GM12878 (cell line): ENCODE results near the gene NELL1. TPM values are rescaled to one million over a fixed set of nuclear protein-coding genes. Genes with fewer than 3 reads are reported as not detected.

Source experiments
- ATAC-seq: fragments of 200-7000 bp; cut with Tn5 transposase; 3 replicates; pipeline ENCODE4 v1.9.1; 2020; ENCODE audit warnings: mild to moderate bottlenecking, moderate library complexity
- BruUV-seq: library from RNA; stranded (reverse); fragments of 400-500 nt; replicated peaks from 2 replicates; lab custom pipeline; 2021; lab: Mats Ljungman, UMichigan
- CTCF ChIA-PET: fragments of 300-600 bp; sonication (Branson Sonifier 250); formaldehyde crosslinking; extraction: SDS; loops from one replicate; lab custom pipeline; 2021; ENCODE audit warnings: inconsistent platforms; lab: Yijun Ruan, JAX
- POLR2A ChIA-PET: fragments of 350-600 bp; formaldehyde crosslinking; extraction: SDS; loops from one replicate; lab custom pipeline; 2021; ENCODE audit warnings: inconsistent platforms; lab: Charles Lee
- RAD21 ChIA-PET: fragments of 300-600 bp; sonication (Branson Sonifier 250); formaldehyde crosslinking; loops from one replicate; lab custom pipeline; 2023; ENCODE audit warnings: antibody characterized with exemption; ENCODE audit not compliant: unreplicated experiment; lab: Charles Lee
- SMC1A ChIA-PET: fragments of 300-600 bp; sonication (Branson Sonifier 250); formaldehyde crosslinking; loops from one replicate; lab custom pipeline; 2023; ENCODE audit not compliant: unreplicated experiment, uncharacterized antibody; lab: Charles Lee
- DNase-seq: peaks from one replicate; pipeline ENCODE4 v3.0.0-alpha.2; 2011; ENCODE audit warnings: low read depth, low spot score
- FAIRE-seq: peaks from 3 replicates; lab custom pipeline; 2011; peaks lifted over from hg19 to GRCh38; lab: Jason Lieb, UNC
- H2AFZ ChIP-seq: 2 replicates; pipeline ENCODE4 v1.6.0; 2011; ENCODE audit warnings: low read depth, low read length, control low read depth; ENCODE audit not compliant: control insufficient read depth
- H3K27ac ChIP-seq: 2 replicates; pipeline ENCODE4 v1.5.1; 2011; ENCODE audit warnings: control low read depth; ENCODE audit not compliant: control insufficient read depth, insufficient read depth
- H3K27me3 ChIP-seq, 2 experiments: replicated peaks in 1 of 2; 2 replicates each; pipeline versions ENCODE4 v1.6.0 to v1.6.1; 2011; ENCODE audit warnings: low read length in 1 of 2; ENCODE audit not compliant: control insufficient read depth in 2 of 2, insufficient read depth in 2 of 2
- H3K36me3 ChIP-seq, 2 experiments: 2 replicates each; pipeline ENCODE4 v1.5.1; 2011; ENCODE audit warnings: low read length in 1 of 2; ENCODE audit not compliant: control insufficient read depth in 2 of 2, insufficient read depth in 2 of 2
- H3K4me1 ChIP-seq: 2 replicates; pipeline ENCODE4 v1.6.1; 2011; ENCODE audit warnings: mild to moderate bottlenecking, low read length, moderate library complexity, mixed read lengths; ENCODE audit not compliant: control insufficient read depth, insufficient read depth
- H3K4me2 ChIP-seq: 2 replicates; pipeline ENCODE4 v1.6.0; 2011; ENCODE audit warnings: control low read depth; ENCODE audit not compliant: control insufficient read depth, insufficient read depth
- H3K4me3 ChIP-seq: fragments of 200-600 bp; sonication (generic); 2 replicates; pipeline ENCODE4 v1.5.1; 2016
- H3K79me2 ChIP-seq: 2 replicates; pipeline ENCODE4 v1.6.0; 2011; ENCODE audit warnings: low read length; ENCODE audit not compliant: control insufficient read depth, insufficient read depth
- H3K9ac ChIP-seq: 2 replicates; pipeline ENCODE4 v1.8.0; 2011; ENCODE audit warnings: low read length, control low read depth, mixed read lengths; ENCODE audit not compliant: control insufficient read depth, insufficient read depth
- H3K9me3 ChIP-seq: replicated peaks from 3 replicates; pipeline ENCODE4 v1.5.1; 2011; ENCODE audit warnings: mild to moderate bottlenecking, low read length; ENCODE audit not compliant: control insufficient read depth, insufficient read depth
- H4K20me1 ChIP-seq: 2 replicates; pipeline ENCODE4 v1.6.0; 2011; ENCODE audit not compliant: control insufficient read depth, insufficient read depth
- HDAC2 ChIP-seq: fragments of 200-600 bp; sonication (generic); IDR thresholded peaks from 2 replicates; pipeline ENCODE4 v1.6.1; 2017
- KDM1A ChIP-seq: fragments of 200-600 bp; sonication (generic); IDR thresholded peaks from 2 replicates; pipeline ENCODE4 v1.6.1; 2016; ENCODE audit warnings: borderline replicate concordance
- MEF2A ChIP-seq: IDR thresholded peaks from 2 replicates; pipeline ENCODE4 v1.6.1; 2011; ENCODE audit warnings: low read depth, mild to moderate bottlenecking, low read length, moderate library complexity; ENCODE audit not compliant: insufficient read depth
- MYB ChIP-seq: fragments of 150-350 bp; IDR thresholded peaks from 2 replicates; pipeline ENCODE4 v1.6.1; 2014; ENCODE audit warnings: mild to moderate bottlenecking, low read depth, low read length, borderline replicate concordance
- PAX5 ChIP-seq: IDR thresholded peaks from 2 replicates; pipeline ENCODE4 v1.6.1; 2011; ENCODE audit warnings: low read depth, low read length, borderline replicate concordance
- RCOR1 ChIP-seq: conservative IDR thresholded peaks from 2 replicates; pipeline ENCODE4 v1.6.1; 2012; ENCODE audit warnings: low read depth, low read length, improper control_type of control experiment
- SUZ12 ChIP-seq: fragments of 200-600 bp; sonication (generic); IDR thresholded peaks from one replicate; pipeline ENCODE4 v1.6.1; 2018; ENCODE audit warnings: antibody characterized with exemption, mild to moderate bottlenecking; ENCODE audit not compliant: unreplicated experiment
- TARDBP ChIP-seq: IDR thresholded peaks from 2 replicates; pipeline ENCODE4 v1.6.1; 2016; ENCODE audit warnings: borderline replicate concordance
- WGBS: methylation state at CpG from one replicate; pipeline ENCODE4 v1.1.6; 2016; ENCODE audit warnings: low lambda C conversion rate; ENCODE audit not compliant: insufficient replicate concordance, insufficient coverage; ENCODE audit errors: missing lambda C conversion rate; 5-methylcytosine and 5-hydroxymethylcytosine counted together
- in situ Hi-C: fragments of 300-500 bp; cut with MboI; formaldehyde crosslinking; loops from 9 replicates; pipeline ENCODE4 v1.14.3; 2018; ENCODE audit warnings: mixed read lengths
- intact Hi-C: fragments of 100-400 bp; cut with micrococcal nuclease; formaldehyde crosslinking; loops from one replicate; pipeline ENCODE4 v1.14.2; 2022; ENCODE audit not compliant: unreplicated experiment
- polyA plus RNA-seq, 11 experiments: library from polyadenylated mRNA; depleted of rRNA in 4 of 11; unstranded in 6 of 11; stranded (reverse) in 5 of 11; fragments of >200 nt; fragmentation: Nextera tagmentation in 4 of 11; fragmentation: Illumina TruSeq in 1 of 11; extraction: Ambion mirVana in 4 of 11; extraction: Trizol in 1 of 11; gene quantifications; 1 replicate in 1 of 11; 2 replicates in 10 of 11; pipeline versions ENCODE4 v1.2.1 to v1.2.3, GENCODE V29; 2011 to 2016; ENCODE audit warnings: inconsistent platforms in 2 of 11, missing spikeins in 2 of 11, low read depth in 1 of 11
- total RNA-seq, 4 experiments: library from RNA; depleted of rRNA in 3 of 4; stranded (reverse); fragments of >200 nt in 3 of 4; fragmentation: Illumina TruSeq in 1 of 4; extraction: Trizol in 1 of 4; gene quantifications; 2 replicates each; pipeline versions ENCODE4 v1.2.1 to v1.2.3, GENCODE V29; 2013 to 2021
- TF ChIP-seq, protein P1 (sequence below): IDR thresholded peaks from 2 replicates; pipeline ENCODE4 v1.6.1; 2011; ENCODE audit warnings: low read depth, low read length, improper control_type of control experiment, borderline replicate concordance
- TF ChIP-seq, protein P2 (sequence below): fragments of 450-650 bp; formaldehyde crosslinking; IDR thresholded peaks from 2 replicates; pipeline ENCODE4 v1.4.0; 2020; ENCODE audit warnings: mild to moderate bottlenecking, moderate library complexity
- TF ChIP-seq, protein P3 (sequence below): IDR thresholded peaks from 2 replicates; pipeline ENCODE4 v1.6.1; 2012; ENCODE audit warnings: improper control_type of control experiment, low read depth, low read length; ENCODE audit not compliant: insufficient replicate concordance

Gene NELL1
- total and polyA plus RNA-seq, 10 of the 15 experiments (the other 5 are each of a cell fraction or from before 2014, with no cell fraction given), result 0.02 to 0.12 TPM; not detected in 8

DNA sequence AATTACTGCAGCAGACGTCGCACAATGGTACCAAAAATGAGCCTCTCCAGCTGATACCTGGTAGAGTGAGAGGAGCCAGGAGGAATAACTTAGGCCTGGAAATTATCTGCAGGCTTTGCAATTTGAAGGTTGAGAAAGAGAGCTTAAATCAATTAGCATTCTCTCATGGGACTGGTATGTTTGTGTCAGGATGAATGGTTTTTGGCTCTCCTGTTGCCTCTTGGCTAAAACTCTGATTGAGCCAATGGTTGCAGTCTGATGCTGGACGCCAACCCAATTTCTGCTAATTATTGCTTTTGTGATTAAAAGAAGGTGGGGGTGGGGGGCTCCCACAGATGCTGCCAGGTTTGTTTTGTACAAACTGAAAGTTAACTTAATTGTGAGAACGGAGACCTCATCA lies 12.5 kb upstream of the NELL1 start:
- CTCF ChIA-PET, result interaction anchor here (1.8 kb wide), 1 partner anchor 9 kb away, joined by 7 read pairs; no protein-coding TSS in a partner anchor
- RAD21 ChIA-PET, result interaction anchor here (0.9 to 1.0 kb wide), 2 partner anchors 9 to 859 kb away, joined by 3 read pairs; no protein-coding TSS in a partner anchor
- H3K27ac ChIP-seq, result no peak overlapping the region
- no peaks in the 10 kb centered on the region for H3K9me3 ChIP-seq
- in situ Hi-C loops (no loop called here), intact Hi-C loops (no loop called here)
- H2AFZ ChIP-seq, result no peak overlapping the region
- H3K79me2 ChIP-seq, result no peaks in the 10 kb centered on the region
- H3K36me3 ChIP-seq, result no peaks in the 10 kb centered on the region
- no peaks in the 10 kb centered on the region for H3K4me1 ChIP-seq
- H3K9ac ChIP-seq, result no peak overlapping the region
- SMC1A ChIA-PET, result interaction anchor here (0.7 kb wide), 1 partner anchor 17 kb away, joined by 3 read pairs; no protein-coding TSS in a partner anchor
- no peaks in the 10 kb centered on the region for H4K20me1 ChIP-seq
- H3K4me2 ChIP-seq, result no peak overlapping the region
- DNase-seq (no peak), FAIRE-seq (no peak), ATAC-seq (no peak)
- H3K27me3 ChIP-seq, result no peaks in the 10 kb centered on the region
- POLR2A ChIA-PET, result no interaction called here
- H3K4me3 ChIP-seq, result no peak overlapping the region
- no TSS peak for BruUV-seq
- WGBS, result 54% methylated on average over 4 of the region's 4 CpGs
- TF ChIP-seq MYB (no peak), SUZ12 (no peak), KDM1A (no peak), TARDBP (no peak), PAX5 (no peak), RCOR1 (no peak), MEF2A (no peak), HDAC2 (no peak)
- TF ChIP-seq, protein P1, sequence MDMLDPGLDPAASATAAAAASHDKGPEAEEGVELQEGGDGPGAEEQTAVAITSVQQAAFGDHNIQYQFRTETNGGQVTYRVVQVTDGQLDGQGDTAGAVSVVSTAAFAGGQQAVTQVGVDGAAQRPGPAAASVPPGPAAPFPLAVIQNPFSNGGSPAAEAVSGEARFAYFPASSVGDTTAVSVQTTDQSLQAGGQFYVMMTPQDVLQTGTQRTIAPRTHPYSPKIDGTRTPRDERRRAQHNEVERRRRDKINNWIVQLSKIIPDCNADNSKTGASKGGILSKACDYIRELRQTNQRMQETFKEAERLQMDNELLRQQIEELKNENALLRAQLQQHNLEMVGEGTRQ, result no peak
- TF ChIP-seq, protein P2, sequence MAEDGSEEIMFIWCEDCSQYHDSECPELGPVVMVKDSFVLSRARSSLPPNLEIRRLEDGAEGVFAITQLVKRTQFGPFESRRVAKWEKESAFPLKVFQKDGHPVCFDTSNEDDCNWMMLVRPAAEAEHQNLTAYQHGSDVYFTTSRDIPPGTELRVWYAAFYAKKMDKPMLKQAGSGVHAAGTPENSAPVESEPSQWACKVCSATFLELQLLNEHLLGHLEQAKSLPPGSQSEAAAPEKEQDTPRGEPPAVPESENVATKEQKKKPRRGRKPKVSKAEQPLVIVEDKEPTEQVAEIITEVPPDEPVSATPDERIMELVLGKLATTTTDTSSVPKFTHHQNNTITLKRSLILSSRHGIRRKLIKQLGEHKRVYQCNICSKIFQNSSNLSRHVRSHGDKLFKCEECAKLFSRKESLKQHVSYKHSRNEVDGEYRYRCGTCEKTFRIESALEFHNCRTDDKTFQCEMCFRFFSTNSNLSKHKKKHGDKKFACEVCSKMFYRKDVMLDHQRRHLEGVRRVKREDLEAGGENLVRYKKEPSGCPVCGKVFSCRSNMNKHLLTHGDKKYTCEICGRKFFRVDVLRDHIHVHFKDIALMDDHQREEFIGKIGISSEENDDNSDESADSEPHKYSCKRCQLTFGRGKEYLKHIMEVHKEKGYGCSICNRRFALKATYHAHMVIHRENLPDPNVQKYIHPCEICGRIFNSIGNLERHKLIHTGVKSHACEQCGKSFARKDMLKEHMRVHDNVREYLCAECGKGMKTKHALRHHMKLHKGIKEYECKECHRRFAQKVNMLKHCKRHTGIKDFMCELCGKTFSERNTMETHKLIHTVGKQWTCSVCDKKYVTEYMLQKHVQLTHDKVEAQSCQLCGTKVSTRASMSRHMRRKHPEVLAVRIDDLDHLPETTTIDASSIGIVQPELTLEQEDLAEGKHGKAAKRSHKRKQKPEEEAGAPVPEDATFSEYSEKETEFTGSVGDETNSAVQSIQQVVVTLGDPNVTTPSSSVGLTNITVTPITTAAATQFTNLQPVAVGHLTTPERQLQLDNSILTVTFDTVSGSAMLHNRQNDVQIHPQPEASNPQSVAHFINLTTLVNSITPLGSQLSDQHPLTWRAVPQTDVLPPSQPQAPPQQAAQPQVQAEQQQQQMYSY (CRISPR knock-in tag), result no peak
- TF ChIP-seq, protein P3, sequence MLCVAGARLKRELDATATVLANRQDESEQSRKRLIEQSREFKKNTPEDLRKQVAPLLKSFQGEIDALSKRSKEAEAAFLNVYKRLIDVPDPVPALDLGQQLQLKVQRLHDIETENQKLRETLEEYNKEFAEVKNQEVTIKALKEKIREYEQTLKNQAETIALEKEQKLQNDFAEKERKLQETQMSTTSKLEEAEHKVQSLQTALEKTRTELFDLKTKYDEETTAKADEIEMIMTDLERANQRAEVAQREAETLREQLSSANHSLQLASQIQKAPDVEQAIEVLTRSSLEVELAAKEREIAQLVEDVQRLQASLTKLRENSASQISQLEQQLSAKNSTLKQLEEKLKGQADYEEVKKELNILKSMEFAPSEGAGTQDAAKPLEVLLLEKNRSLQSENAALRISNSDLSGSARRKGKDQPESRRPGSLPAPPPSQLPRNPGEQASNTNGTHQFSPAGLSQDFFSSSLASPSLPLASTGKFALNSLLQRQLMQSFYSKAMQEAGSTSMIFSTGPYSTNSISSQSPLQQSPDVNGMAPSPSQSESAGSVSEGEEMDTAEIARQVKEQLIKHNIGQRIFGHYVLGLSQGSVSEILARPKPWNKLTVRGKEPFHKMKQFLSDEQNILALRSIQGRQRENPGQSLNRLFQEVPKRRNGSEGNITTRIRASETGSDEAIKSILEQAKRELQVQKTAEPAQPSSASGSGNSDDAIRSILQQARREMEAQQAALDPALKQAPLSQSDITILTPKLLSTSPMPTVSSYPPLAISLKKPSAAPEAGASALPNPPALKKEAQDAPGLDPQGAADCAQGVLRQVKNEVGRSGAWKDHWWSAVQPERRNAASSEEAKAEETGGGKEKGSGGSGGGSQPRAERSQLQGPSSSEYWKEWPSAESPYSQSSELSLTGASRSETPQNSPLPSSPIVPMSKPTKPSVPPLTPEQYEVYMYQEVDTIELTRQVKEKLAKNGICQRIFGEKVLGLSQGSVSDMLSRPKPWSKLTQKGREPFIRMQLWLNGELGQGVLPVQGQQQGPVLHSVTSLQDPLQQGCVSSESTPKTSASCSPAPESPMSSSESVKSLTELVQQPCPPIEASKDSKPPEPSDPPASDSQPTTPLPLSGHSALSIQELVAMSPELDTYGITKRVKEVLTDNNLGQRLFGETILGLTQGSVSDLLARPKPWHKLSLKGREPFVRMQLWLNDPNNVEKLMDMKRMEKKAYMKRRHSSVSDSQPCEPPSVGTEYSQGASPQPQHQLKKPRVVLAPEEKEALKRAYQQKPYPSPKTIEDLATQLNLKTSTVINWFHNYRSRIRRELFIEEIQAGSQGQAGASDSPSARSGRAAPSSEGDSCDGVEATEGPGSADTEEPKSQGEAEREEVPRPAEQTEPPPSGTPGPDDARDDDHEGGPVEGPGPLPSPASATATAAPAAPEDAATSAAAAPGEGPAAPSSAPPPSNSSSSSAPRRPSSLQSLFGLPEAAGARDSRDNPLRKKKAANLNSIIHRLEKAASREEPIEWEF, result no peak
